H1 (cell line): ENCODE measurements around the gene ZNF304. TPM values are rescaled to one million over a fixed set of nuclear protein-coding genes. Genes with fewer than 3 reads are reported as not detected.

Experiments used
- CTCF ChIA-PET: fragments of 300-600 bp; sonication (Branson Sonifier 250); formaldehyde crosslinking; loops from one replicate; lab custom pipeline; 2021; ENCODE audit not compliant: partially characterized antibody; lab: Charles Lee
- POLR2A ChIA-PET: fragments of 300-600 bp; sonication (Branson Sonifier 250); formaldehyde crosslinking; loops from one replicate; lab custom pipeline; 2021; ENCODE audit warnings: inconsistent platforms; ENCODE audit not compliant: partially characterized antibody; lab: Charles Lee
- DNase-seq, 2 experiments: peaks; one replicate each; pipeline versions ENCODE4 v3.0.0 to v3.0.0-alpha.2; 2010 to 2022; ENCODE audit warnings: low spot score in 2 of 2, low read depth in 1 of 2, mixed read lengths in 1 of 2
- FAIRE-seq: peaks from 2 replicates; lab custom pipeline; 2011; peaks lifted over from hg19 to GRCh38; lab: Jason Lieb, UNC
- H2AFZ ChIP-seq: 2 replicates; pipeline ENCODE4 v1.8.1; 2012; ENCODE audit warnings: low read length, inconsistent platforms
- H2AK5ac ChIP-seq: 2 replicates; pipeline ENCODE4 v1.6.1; 2013; ENCODE audit warnings: low read depth, low read length
- H2BK120ac ChIP-seq: replicated peaks from 2 replicates; pipeline ENCODE3; 2013; ENCODE audit warnings: low read depth, low read length, inconsistent platforms
- H2BK12ac ChIP-seq: 2 replicates; pipeline ENCODE4 v1.6.1; 2013; ENCODE audit warnings: low read depth, low read length
- H2BK15ac ChIP-seq: 2 replicates; pipeline ENCODE4 v1.6.1; 2013; ENCODE audit warnings: low read length
- H2BK20ac ChIP-seq: 2 replicates; pipeline ENCODE4 v1.6.1; 2013; ENCODE audit warnings: low read length
- H2BK5ac ChIP-seq: 2 replicates; pipeline ENCODE4 v1.6.1; 2013; ENCODE audit warnings: low read depth, low read length
- H3K14ac ChIP-seq: 2 replicates; pipeline ENCODE4 v1.6.1; 2013; ENCODE audit warnings: inconsistent platforms; ENCODE audit not compliant: insufficient read length
- H3K18ac ChIP-seq: 2 replicates; pipeline ENCODE4 v1.6.1; 2013; ENCODE audit warnings: low read length; ENCODE audit errors: extremely low read depth
- H3K23ac ChIP-seq: 2 replicates; pipeline ENCODE4 v1.6.1; 2013; ENCODE audit warnings: inconsistent platforms; ENCODE audit not compliant: insufficient read length
- H3K23me2 ChIP-seq: 2 replicates; pipeline ENCODE4 v1.6.1; 2013; ENCODE audit warnings: low read depth, low read length
- H3K27ac ChIP-seq: 2 replicates; pipeline ENCODE4 v1.6.1; 2011; ENCODE audit warnings: low read depth, low read length, inconsistent platforms
- H3K27me3 ChIP-seq, 4 experiments: replicated peaks in 1 of 4; 1 replicate in 1 of 4; 2 replicates in 3 of 4; pipeline versions ENCODE4 v1.6.1 to v1.8.1; 2011 to 2013; ENCODE audit warnings: low read length in 3 of 4, mild to moderate bottlenecking in 3 of 4, inconsistent platforms in 2 of 4, mixed read lengths in 2 of 4, moderate library complexity in 1 of 4; ENCODE audit not compliant: control insufficient read depth in 3 of 4, insufficient read depth in 3 of 4; ENCODE audit errors: extremely low read depth in 1 of 4
- H3K36me3 ChIP-seq, 4 experiments: 2 replicates each; pipeline versions ENCODE4 v1.6.1 to v1.8.1; 2011 to 2013; ENCODE audit warnings: mild to moderate bottlenecking in 4 of 4, low read length in 3 of 4, moderate library complexity in 2 of 4, control low read depth in 1 of 4, inconsistent platforms in 1 of 4; ENCODE audit not compliant: insufficient read depth in 4 of 4, control insufficient read depth in 2 of 4
- H3K4ac ChIP-seq: replicated peaks from 2 replicates; pipeline ENCODE3; 2013; ENCODE audit warnings: low read length, low read depth, mixed read lengths, inconsistent platforms; ENCODE audit not compliant: insufficient read length
- H3K4me1 ChIP-seq, 4 experiments: replicated peaks in 1 of 4; 1 replicate in 1 of 4; 2 replicates in 3 of 4; pipeline versions ENCODE4 v1.6.1 to v1.8.1; 2011 to 2013; ENCODE audit warnings: low read length in 3 of 4, inconsistent platforms in 2 of 4, mixed read lengths in 1 of 4; ENCODE audit not compliant: insufficient read depth in 4 of 4, control insufficient read depth in 3 of 4
- H3K4me2 ChIP-seq, 2 experiments: 2 replicates each; pipeline versions ENCODE4 v1.6.1 to v1.8.1; 2011 to 2013; ENCODE audit warnings: low read depth in 2 of 2, low read length in 2 of 2, control low read depth in 1 of 2, inconsistent platforms in 1 of 2, mild to moderate bottlenecking in 1 of 2; ENCODE audit not compliant: insufficient read depth in 1 of 2
- H3K4me3 ChIP-seq, 4 experiments: fragments of 200-600, 300-600 bp in 1 of 4; sonication (generic), shearing (Covaris generic), sonication (Bioruptor Twin) in 1 of 4; 2 replicates each; pipeline versions ENCODE4 v1.5.1 to v1.8.1; 2011 to 2016; ENCODE audit warnings: low read length in 4 of 4, low read depth in 3 of 4, control low read depth in 2 of 4, inconsistent platforms in 2 of 4, mild to moderate bottlenecking in 2 of 4, mixed read lengths in 1 of 4, moderate library complexity in 1 of 4; ENCODE audit not compliant: insufficient read depth in 2 of 4; ENCODE audit errors: extremely low read depth in 1 of 4
- H3K56ac ChIP-seq: replicated peaks from 2 replicates; pipeline ENCODE3; 2013; ENCODE audit warnings: low read depth, mild to moderate bottlenecking, mixed read lengths, low read length, inconsistent platforms; ENCODE audit not compliant: insufficient read length
- H3K79me1 ChIP-seq: 2 replicates; pipeline ENCODE4 v1.6.1; 2013; ENCODE audit warnings: low read depth, low read length, control low read depth
- H3K79me2 ChIP-seq, 2 experiments: 2 replicates each; pipeline versions ENCODE4 v1.6.1 to v1.8.1; 2012 to 2013; ENCODE audit warnings: low read length in 2 of 2, mild to moderate bottlenecking in 2 of 2, inconsistent platforms in 1 of 2; ENCODE audit not compliant: insufficient read depth in 2 of 2, control insufficient read depth in 1 of 2
- H3K9ac ChIP-seq, 4 experiments: replicated peaks in 1 of 4; 1 replicate in 1 of 4; 2 replicates in 3 of 4; pipeline versions ENCODE4 v1.6.1 to v1.8.1; 2011 to 2013; ENCODE audit warnings: low read depth in 3 of 4, low read length in 3 of 4, control low read depth in 2 of 4, mild to moderate bottlenecking in 2 of 4, moderate library complexity in 2 of 4, inconsistent platforms in 1 of 4; ENCODE audit errors: extremely low read depth in 1 of 4
- H3K9me3 ChIP-seq, 2 experiments: 2 replicates each; pipeline versions ENCODE4 v1.6.1 to v1.8.1; 2012 to 2013; ENCODE audit warnings: mild to moderate bottlenecking in 2 of 2, moderate library complexity in 2 of 2, control low read depth in 1 of 2, inconsistent platforms in 1 of 2, low read depth in 1 of 2, low read length in 1 of 2, mixed read lengths in 1 of 2; ENCODE audit not compliant: insufficient read depth in 2 of 2
- H4K20me1 ChIP-seq, 2 experiments: replicated peaks in 1 of 2; 2 replicates each; pipeline versions ENCODE3 to v1.8.1; 2011 to 2013; ENCODE audit warnings: inconsistent platforms in 2 of 2, low read length in 2 of 2, mild to moderate bottlenecking in 1 of 2; ENCODE audit not compliant: insufficient read depth in 2 of 2, control insufficient read depth in 1 of 2
- H4K5ac ChIP-seq: 2 replicates; pipeline ENCODE4 v1.6.1; 2013; ENCODE audit warnings: low read length, low read depth, mixed read lengths, inconsistent platforms; ENCODE audit not compliant: insufficient read length
- H4K8ac ChIP-seq: 2 replicates; pipeline ENCODE4 v1.8.0; 2013; ENCODE audit warnings: mild to moderate bottlenecking, moderate library complexity, low read length, inconsistent platforms; ENCODE audit not compliant: insufficient read depth; ENCODE audit errors: extremely low read depth
- H4K91ac ChIP-seq: replicated peaks from 2 replicates; pipeline ENCODE3; 2013; ENCODE audit warnings: low read length, mixed read lengths, inconsistent platforms; ENCODE audit not compliant: insufficient read length
- CBX8 ChIP-seq: fragments of 300-800, 300-1000 bp; sonication (generic); IDR thresholded peaks from 2 replicates; pipeline ENCODE4 v1.7.1; 2016; ENCODE audit warnings: low read depth, low read length, borderline replicate concordance
- POLR2A ChIP-seq, 2 experiments: IDR thresholded peaks; 1 replicate in 1 of 2; 2 replicates in 1 of 2; pipeline ENCODE4 v1.6.1; 2011; ENCODE audit warnings: low read depth in 2 of 2, low read length in 2 of 2, mild to moderate bottlenecking in 2 of 2; ENCODE audit errors: control extremely low read depth in 1 of 2
- POLR2AphosphoS5 ChIP-seq: IDR thresholded peaks from 2 replicates; pipeline ENCODE4 v1.6.1; 2011; ENCODE audit warnings: low read depth, low read length
- RFX5 ChIP-seq: IDR thresholded peaks from 2 replicates; pipeline ENCODE4 v1.6.1; 2011; ENCODE audit warnings: low read depth, low read length, improper control_type of control experiment, borderline replicate concordance
- SIX5 ChIP-seq: IDR thresholded peaks from 2 replicates; pipeline ENCODE4 v1.6.1; 2011; ENCODE audit warnings: mild to moderate bottlenecking, low read depth, low read length
- SP1 ChIP-seq: IDR thresholded peaks from 2 replicates; pipeline ENCODE4 v1.6.1; 2011; ENCODE audit warnings: low read depth, low read length
- ZNF274 ChIP-seq: IDR thresholded peaks from 2 replicates; pipeline ENCODE4 v1.7.0; 2012; ENCODE audit warnings: low read length, borderline replicate concordance; ENCODE audit errors: extremely low read depth
- WGBS, 2 experiments: shearing (Covaris generic) in 1 of 2; methylation state at CpG; one replicate each; pipeline versions ENCODE4 v1.1.6 to v1.1.7; 2013 to 2015; ENCODE audit warnings: low lambda C conversion rate in 2 of 2, mixed read lengths in 2 of 2, inconsistent platforms in 1 of 2, low coverage in 1 of 2, missing lambda C conversion rate in 1 of 2; ENCODE audit not compliant: insufficient replicate concordance in 2 of 2, insufficient coverage in 1 of 2, insufficient read length in 1 of 2; ENCODE audit errors: extremely low coverage in 1 of 2, missing lambda C conversion rate in 1 of 2; 5-methylcytosine and 5-hydroxymethylcytosine counted together
- polyA plus RNA-seq, 7 experiments: library from polyadenylated mRNA; depleted of rRNA in 3 of 7; stranded (reverse) in 5 of 7; unstranded in 2 of 7; fragments of >200 nt in 5 of 7; fragments of 200-250 nt in 2 of 7; gene quantifications; 1 replicate in 5 of 7; 2 replicates in 1 of 7; 4 replicates in 1 of 7; pipeline versions ENCODE4 v1.2.1 to v1.2.3, GENCODE V29; 2011 to 2013; ENCODE audit warnings: missing spikeins in 2 of 7, mixed read lengths in 2 of 7
- total RNA-seq: library from RNA; stranded (reverse); fragmentation: NEBNext Ultra II Directional; extraction: Animal tissue kit (Norgen Biotek cat#: 25700); gene quantifications from 2 replicates; pipeline ENCODE4 v1.2.1, GENCODE V29; 2021

Gene ZNF304
- total and polyA plus RNA-seq, 2 of the 8 experiments (the other 6 are each of a cell fraction or from before 2014, with no cell fraction given): 4.3 to 10.5 TPM

- ChIA-PET CTCF (no interaction called here), POLR2A (no interaction called here)
- H2AK5ac ChIP-seq: no peak overlapping the region
- H2BK5ac ChIP-seq: no peak overlapping the region
- no peak overlapping the region for H3K9ac ChIP-seq
- no peak overlapping the region for H3K56ac ChIP-seq
- TF ChIP-seq RFX5 (no peak), SP1 (no peak), POLR2AphosphoS5 (no peak), POLR2A (IDR thresholded peaks at IDR 0.05; ENCODE audit: control extremely low read depth in 1 of 2, low read depth in 2 of 2, low read length in 2 of 2) (no peak), SIX5 (no peak), CBX8 (no peak), ZNF274 (no peak)
- H4K91ac ChIP-seq: no peak overlapping the region
- no peak overlapping the region for H2BK20ac ChIP-seq
- no peak overlapping the region for H2AFZ ChIP-seq
- FAIRE-seq (no peak), DNase-seq (no peak)
- H3K27ac ChIP-seq: no peak overlapping the region
- no peak overlapping the region for H3K4ac ChIP-seq
- H3K18ac ChIP-seq: no peak overlapping the region
- H3K79me1 ChIP-seq: no peaks in the 10 kb centered on the region
- H4K8ac ChIP-seq: no peak overlapping the region
- no peak overlapping the region for H3K4me2 ChIP-seq
- no peak overlapping the region for H2BK15ac ChIP-seq
- H4K5ac ChIP-seq: no peak overlapping the region
- no peak overlapping the region for H3K4me3 ChIP-seq
- no peaks in the 10 kb centered on the region for H4K20me1 ChIP-seq
- no peak overlapping the region for H2BK12ac ChIP-seq
- no peaks in the 10 kb centered on the region for H3K27me3 ChIP-seq
- WGBS, 2 experiments: 93% methylated on average over 6 of the region's 6 CpGs; no CpG with 5 or more reads in 1 of the 2 experiments
- H3K14ac ChIP-seq: no peak overlapping the region
- H3K79me2 ChIP-seq: no peaks in the 10 kb centered on the region
- peaks cover 35 to 37% of the 10 kb centered on the region in 2 experiments for H3K9me3 ChIP-seq
- H3K36me3 ChIP-seq: peaks cover 0 to 32% (median 0%) of the 10 kb centered on the region in 4 experiments; a peak in 3 of 8 replicates
- no peaks in the 10 kb centered on the region for H3K4me1 ChIP-seq
- no peak overlapping the region for H2BK120ac ChIP-seq
- H3K23me2 ChIP-seq: no peaks in the 10 kb centered on the region
- no peak overlapping the region for H3K23ac ChIP-seq
Observed at GRCh38 chr19:57376151-57376550, 25.1 kb downstream of the ZNF304 start.
